GM19240 (cell line): ENCODE results near the gene BCAS4.
"Not testable (repeated sequence)": the region's sequence is repeated elsewhere in the genome, so short reads cannot be mapped to it uniquely, and the experiment has no call there.

Experiments used
- DNase-seq: peaks from one replicate; pipeline ENCODE4 v3.0.0; 2011; ENCODE audit warnings: low spot score; ENCODE audit not compliant: insufficient read length

The BCAS4 gene

DNA sequence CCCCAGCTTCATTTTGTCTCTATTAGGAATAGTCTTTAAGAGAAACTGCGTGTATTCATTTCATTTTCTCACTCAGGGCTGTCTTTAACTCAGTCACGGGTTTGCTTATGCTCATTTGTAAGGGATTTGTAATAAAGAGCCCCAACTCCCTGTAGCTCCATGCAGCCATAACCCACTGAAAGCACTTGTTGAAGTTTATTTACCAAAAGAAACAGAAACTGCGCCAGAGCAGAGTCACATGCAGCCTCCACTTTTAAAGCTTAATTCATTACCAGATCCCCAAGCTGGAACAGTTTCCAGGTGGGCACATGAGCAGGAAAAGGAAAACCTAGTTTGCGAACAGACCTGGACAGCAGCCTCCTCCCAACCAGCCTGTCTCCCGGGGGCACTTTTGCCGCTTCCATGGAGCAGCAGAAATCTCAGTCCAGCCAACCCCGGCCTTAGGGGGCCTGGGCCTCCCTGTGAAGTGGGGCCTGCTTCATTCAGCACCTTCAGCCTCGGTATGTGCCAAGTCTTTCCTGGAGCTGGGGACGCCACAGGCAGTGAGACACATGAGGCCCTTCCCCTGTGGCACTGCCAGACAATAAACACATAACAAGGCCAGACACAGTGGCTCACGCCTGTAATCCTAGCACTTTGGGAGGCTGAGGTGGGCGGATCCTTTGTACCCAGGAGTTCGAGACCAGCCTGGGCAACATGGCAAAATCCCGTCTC is 4.5 kb downstream of the BCAS4 start:
- DNase-seq: no peak

DNA sequence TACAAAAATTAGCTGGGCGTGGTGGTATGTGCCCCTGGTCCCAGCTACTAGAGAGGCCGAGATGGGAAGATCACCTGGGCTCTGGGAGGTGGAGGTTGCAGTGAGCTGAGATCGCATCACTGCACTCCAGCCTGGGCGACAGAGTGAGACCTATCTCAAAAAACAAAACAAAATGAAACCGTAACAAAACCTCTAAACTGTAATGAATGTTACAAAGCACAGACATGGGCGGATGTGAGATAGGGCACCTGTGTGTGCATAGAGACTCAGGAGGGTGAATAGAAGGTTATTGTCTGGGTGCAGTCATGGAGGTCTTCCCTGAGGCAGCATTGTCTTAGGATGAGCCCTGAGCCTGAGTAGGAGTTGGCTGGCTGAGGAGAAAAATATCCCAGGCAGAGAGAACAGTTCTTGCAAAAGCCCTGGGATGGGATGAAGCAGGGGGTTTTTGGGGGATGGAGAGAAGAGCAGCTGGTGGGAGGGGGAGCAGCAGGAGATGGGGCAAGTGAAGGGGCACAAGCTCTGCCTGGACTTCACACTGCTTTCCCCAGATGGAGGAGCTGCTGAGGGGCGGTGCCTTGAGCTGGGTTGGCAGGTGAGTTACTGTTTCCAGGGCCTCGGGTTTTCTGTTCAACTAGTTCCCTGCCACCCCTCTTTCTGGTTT is 5.2 kb downstream of the BCAS4 start:
- no peak for DNase-seq

DNA sequence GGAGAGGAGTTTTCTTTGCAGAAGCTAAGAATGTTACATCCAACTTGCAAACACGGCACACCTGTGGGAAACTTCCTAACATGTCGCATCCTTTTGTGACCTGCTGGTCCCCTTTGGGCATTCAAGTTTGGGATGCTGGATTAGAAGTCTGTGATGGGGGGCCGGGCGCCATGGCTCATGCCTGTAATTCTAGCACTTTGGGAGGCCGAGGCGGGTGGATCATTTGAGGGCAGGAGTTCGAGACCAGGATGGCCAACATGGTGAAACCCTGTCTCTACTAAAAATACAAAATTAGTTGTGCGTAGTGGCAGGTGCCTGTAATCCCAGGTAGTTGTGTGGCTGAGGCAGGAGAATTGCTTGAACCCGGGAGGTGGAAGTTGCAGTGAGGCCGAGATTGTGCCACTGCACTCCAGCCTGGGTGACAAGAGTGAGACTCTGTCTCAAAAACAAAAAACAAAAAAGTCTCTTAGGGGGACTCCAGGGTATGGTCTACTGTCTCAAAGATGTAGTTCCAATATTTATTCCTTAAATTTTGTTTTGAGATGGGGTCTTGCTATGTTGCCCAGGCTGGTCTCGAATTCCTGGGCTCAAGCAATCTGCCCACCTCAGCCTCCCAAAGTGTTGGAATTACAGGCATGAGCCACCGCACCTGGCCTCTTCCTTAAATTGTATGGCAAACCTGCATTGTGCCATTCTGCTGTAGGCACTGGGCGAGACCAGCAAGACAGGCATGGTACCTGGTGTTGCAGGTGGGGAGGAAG is 6.3 kb downstream of the BCAS4 start:
- DNase-seq: not testable (repeated sequence)

DNA sequence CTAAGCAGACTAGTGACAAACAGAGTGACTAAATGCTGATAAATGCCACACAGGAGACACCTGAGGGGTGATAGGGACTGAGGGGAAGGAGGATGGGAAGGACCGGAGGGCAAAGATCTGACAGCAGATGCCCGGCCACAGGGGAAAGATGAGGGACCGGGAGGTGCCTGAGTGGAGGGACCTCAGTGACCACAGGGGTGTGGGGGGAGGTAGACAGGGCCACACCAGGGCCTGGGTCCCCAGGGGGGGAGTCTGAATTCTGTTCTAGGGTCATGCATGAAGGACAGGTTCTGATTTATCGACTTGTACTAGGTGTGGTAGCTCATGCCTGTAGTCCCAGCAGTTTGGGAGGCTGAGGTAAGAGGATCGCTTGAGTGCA is 6.9 kb downstream of the BCAS4 start:
- DNase-seq: no peak

DNA sequence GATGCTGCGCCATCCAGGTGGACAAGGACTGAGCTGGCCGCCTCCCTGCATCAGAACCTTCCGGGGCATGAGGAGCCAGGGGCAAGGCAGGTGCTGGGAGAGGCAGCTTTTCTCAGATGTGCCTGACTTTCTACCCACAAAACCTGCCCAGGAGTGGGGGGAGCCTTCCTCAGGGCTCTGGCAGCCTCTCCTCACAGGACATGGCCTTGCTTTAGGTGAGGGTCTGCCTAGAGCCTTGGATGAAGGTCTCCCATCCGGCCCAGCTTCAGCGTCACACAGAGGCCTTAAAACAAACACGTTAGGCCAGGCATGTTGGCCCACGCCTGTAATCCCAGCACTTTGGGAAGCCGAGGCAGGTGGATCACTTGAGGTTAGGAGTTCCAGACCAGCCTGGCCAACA is 7.4 kb downstream of the BCAS4 start:
- no peak for DNase-seq

- DNase-seq: no peak
Measured at GRCh38 chr20:50804437-50805348, 9.8 kb downstream of the BCAS4 start.

DNA sequence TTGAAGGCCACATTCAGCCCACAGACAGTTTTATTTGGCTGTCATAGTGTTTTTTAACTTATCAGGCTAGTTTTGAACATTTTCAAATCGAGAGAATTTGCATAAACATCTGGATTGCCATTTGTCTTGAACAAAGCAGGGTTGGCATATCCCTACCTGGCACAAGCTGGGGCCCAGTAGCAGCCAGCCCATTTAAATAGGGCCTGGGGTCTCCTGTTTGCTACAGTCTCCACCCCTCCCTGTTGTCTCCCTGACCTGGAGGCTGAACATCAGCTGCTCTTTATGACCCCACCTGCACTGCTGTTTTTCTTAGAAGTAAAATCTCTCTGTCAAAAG is 10.5 kb downstream of the BCAS4 start:
- DNase-seq: no peak

DNA sequence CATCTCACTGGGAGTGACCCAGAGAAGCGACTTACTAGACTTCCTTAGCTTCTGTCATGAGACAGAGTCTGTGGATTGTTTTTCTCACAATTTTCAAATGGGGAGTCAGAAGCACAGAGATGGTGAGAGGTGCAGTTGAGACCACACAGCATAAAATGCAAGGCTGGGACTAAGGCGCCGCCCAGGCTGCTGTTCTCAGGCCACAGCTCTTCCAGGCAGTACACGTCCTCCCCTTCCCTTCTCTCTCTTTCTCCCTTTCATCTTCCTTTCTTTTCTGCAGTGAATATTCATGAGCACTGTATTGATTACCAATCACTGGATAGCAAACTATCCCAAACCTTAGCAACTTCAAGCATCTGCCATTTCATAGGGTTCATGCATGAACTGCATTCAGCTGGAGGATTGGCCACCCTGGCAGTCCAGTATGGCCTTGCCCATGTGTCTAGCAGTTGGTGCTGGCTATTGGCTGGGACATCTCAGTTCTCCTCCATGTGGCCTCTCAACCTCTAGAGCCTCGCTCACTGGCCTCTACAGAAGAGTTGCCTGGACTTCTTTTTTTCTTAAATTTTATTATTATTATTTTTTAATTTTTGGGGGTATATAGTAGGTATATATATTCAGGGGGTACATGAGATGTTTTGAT is 11.4 kb downstream of the BCAS4 start:
- DNase-seq: no peak

GRCh38 chr20:50810063-50810462 is 15.2 kb downstream of the BCAS4 start:
- no peak for DNase-seq

DNA sequence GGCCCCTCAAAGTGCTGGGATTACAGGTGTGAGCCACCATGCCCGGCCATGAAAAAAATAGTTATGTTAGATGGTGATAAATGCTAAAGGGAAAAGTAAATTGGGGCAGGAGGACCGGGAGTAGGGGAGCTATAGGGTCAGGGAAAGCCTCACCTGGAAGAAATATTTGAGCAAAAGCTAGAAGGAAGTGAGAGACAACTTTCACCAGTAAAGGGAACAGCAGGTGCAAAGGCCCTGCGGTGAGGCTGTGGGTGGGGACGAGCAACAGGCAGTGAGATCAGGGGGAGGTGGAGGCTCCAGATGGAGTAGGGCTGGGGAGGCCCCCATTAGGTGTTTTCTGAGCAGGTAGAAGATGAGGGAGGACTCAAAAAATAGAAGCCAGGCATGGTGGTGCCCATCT is 16.0 kb downstream of the BCAS4 start:
- no peak for DNase-seq

DNA sequence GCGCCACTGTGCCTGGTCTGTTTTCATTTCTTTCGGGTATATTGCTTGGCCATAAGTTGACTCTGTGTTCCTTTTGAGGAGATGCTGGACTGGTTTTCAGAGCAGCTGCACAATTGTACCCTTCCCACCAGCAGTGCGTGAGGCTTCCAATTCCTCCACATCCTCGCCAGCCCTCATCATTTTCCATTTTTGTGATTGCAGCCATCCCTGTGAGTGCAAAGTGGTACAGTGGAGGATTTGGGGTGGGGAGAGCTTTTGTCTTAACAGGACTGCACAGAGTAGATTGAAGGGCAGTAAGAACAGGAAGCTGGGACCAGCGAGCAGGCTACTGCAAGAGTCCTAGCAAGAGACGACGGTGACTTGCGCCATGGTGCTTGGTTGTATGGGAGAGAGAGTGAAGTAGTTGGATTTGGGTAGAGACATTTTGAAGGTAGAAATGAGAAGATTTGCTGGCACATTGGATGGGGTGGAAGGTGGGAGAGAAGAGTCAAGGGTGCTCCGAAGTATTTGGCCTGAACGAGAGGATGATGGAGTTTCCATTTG is 18.3 kb downstream of the BCAS4 start:
- DNase-seq: no peak

DNA sequence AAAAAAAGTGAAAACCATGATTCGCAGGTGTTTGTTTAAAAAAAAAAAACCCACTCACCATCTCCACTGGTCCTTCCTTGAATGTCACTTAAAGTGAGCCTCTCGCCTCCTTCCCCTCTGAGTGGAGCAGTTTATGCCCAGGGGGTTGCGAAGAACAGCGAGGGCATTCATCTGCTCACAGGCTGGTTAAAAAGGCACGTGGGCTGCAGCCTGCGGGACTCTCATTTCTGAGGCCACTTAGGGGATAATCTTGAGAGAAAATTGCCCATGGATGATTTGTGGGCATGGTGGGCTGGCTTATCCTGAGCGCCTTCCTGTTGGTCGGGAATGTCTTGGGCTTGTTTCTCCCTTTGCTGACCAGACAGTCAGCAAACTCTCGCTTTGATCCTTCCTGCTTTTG is 18.9 kb downstream of the BCAS4 start:
- DNase-seq: no peak

DNA sequence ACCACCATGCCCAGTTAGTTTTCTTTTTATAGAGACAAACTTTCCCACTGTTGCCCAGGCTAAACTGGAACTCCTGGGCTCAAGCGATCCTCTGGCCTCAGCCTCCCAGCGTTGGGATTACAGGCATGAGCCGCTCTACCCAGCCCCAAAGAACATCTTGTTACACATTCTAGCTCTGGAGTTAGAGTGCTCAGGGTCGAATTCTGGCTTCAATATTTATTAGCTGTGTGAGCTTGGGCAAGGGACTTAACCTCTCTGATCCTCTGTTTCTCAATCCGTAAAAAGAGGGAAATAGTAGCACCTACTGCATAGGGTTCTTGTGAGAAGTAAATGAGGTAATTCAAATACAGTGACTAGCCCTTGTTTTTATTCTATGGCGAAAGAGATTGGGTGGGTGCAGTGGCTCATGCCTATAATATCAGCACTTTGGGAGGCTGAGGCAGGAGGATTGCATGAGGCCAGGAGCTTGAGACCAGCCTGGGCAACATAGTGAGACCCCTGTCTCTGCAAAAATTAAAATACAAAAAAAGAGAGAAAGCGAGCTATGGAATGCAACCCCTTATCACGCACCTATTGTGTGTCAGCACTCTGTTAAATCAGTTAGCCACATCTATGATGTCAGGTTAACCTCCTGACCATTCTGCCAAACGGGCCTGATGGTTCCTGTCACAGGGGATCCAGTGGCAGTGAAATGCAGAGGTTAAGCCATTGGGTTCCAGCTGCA is 19.7 kb downstream of the BCAS4 start:
- no peak for DNase-seq

DNA sequence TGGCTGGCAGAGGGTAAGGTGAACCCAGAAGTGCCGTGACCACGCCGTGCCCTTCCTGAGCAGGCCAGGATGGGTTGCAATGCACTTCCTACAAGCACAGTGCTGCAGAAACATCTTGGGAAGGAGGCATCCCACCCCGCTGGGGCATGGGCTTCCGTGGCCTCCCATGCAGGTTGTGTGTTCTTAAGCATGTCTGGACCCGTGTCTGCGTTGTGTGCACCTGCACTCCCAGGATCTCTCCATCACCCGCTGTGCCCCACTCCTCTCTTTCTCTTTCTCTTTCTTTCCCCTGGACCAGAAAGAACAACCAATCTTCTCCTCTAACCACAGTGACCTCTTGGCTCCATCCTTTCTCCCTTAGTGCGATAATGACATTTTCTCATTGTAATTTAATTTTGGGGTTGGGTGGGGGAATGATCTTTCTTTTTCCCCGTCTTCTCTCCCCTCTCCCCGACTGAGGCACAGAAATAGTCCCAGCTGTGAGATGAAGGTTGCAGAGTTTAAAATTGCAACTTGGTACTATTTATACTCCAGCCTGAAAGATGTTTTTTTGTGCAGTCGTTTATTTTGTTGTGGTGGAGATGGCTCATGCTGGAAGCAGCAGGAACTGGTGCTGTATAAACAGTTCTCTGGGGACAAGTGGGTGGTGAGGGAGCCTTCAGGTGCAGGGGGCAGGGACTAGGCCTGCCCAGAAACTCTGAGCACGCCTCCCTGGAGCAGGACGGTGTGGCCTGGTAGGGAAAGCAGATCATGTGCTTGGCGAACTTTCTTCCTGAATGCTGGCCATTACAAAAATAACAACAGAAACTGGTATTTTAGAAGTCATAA is 20.5 kb downstream of the BCAS4 start:
- no peak for DNase-seq

GRCh38 chr20:50817776-50818172 is 22.9 kb downstream of the BCAS4 start:
- DNase-seq: no peak

GRCh38 chr20:50819349-50819748 is 24.5 kb downstream of the BCAS4 start:
- no peak for DNase-seq

GRCh38 chr20:50820515-50821256 is 25.8 kb downstream of the BCAS4 start:
- no peak for DNase-seq

DNA sequence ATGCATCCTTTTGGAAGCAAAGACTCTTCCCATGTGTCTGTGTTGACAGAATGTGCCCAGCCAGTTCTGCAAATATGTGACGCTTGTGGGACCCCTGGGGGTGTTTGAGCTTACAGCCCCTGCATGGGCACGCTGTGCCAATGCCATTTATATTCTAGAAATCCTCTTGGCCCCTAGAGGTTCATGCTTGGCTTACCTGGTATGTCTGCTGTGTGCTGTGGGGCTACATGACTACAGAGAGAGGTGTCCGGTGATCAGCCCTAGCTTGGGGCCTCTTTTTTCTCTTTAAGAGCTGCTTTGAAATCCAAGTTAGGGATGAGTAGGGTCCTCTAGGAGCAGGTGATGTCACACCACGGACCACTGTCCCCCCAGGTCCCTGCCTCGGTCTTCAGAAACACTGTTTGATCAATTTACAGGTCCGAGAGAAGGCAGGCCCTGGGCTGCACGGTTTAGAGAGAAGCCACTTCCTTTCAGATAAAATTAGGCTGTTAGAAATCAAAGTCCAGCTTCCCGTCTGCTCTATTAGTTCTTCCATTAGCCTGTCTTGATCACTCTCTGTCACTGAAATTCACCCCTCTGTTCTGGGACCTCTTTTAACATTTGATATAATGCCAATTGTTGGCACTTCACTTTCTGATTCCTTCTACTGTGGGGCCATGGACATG is 26.5 kb downstream of the BCAS4 start:
- DNase-seq: no peak
